PC-9 (cell line): ENCODE measurements around the gene SGCD. TPM values are rescaled to one million over a fixed set of nuclear protein-coding genes. Genes with fewer than 3 reads are reported as not detected.

Experiments
- BruUV-seq: library from RNA; stranded (reverse); fragments of 400-500 nt; replicated peaks from 2 replicates; lab custom pipeline; 2021; lab: Mats Ljungman, UMichigan
- CTCF ChIA-PET: fragments of 300-600 bp; sonication (Branson Sonifier 250); formaldehyde crosslinking; loops from one replicate; lab custom pipeline; 2022; ENCODE audit warnings: antibody characterized with exemption; lab: Charles Lee
- POLR2A ChIA-PET: fragments of 300-600 bp; sonication (Branson Sonifier 250); formaldehyde crosslinking; loops from one replicate; lab custom pipeline; 2022; ENCODE audit warnings: antibody characterized with exemption; ENCODE audit not compliant: unreplicated experiment; lab: Charles Lee
- DNase-seq, 2 experiments: peaks; one replicate each; pipeline versions ENCODE4 v3.0.0 to v3.0.0-alpha.2; 2015 to 2022; ENCODE audit warnings: mixed read lengths in 1 of 2
- H2AFZ ChIP-seq: fragments of 200-600 bp; sonication (generic); 2 replicates; pipeline ENCODE4 v1.8.1; 2017; ENCODE audit warnings: antibody characterized with exemption
- H3F3A ChIP-seq: fragments of 200-600 bp; sonication (generic); 2 replicates; pipeline ENCODE4 v1.8.1; 2017; ENCODE audit warnings: antibody characterized with exemption, mild to moderate bottlenecking, low read depth; ENCODE audit not compliant: insufficient read depth
- H3K27ac ChIP-seq: fragments of 200-600 bp; sonication (generic); 2 replicates; pipeline ENCODE4 v1.6.1; 2016; ENCODE audit warnings: mixed run types
- H3K27me3 ChIP-seq: fragments of 200-600 bp; sonication (generic); 2 replicates; pipeline ENCODE4 v1.6.1; 2016; ENCODE audit warnings: low read depth, mixed run types; ENCODE audit not compliant: insufficient read depth
- H3K36me3 ChIP-seq: fragments of 200-600 bp; sonication (generic); 2 replicates; pipeline ENCODE4 v1.6.1; 2016; ENCODE audit warnings: low read depth, mixed run types
- H3K4me1 ChIP-seq: fragments of 200-600 bp; sonication (generic); replicated peaks from 2 replicates; pipeline ENCODE4 v1.6.1; 2016; ENCODE audit warnings: mixed run types; ENCODE audit not compliant: insufficient read depth
- H3K4me2 ChIP-seq: fragments of 200-600 bp; sonication (generic); 2 replicates; pipeline ENCODE4 v1.6.1; 2017; ENCODE audit warnings: mixed run types
- H3K4me3 ChIP-seq: fragments of 200-600 bp; sonication (generic); 2 replicates; pipeline ENCODE4 v1.6.1; 2016; ENCODE audit warnings: mixed run types
- H3K79me2 ChIP-seq: fragments of 200-600 bp; sonication (generic); 2 replicates; pipeline ENCODE4 v1.6.1; 2017; ENCODE audit warnings: low read depth, mixed run types
- H3K9me2 ChIP-seq: fragments of 200-600 bp; sonication (generic); 2 replicates; pipeline ENCODE4 v1.8.1; 2017; ENCODE audit warnings: mild to moderate bottlenecking; ENCODE audit not compliant: insufficient read depth
- H3K9me3 ChIP-seq: fragments of 200-600 bp; sonication (generic); 2 replicates; pipeline ENCODE4 v1.8.1; 2016; ENCODE audit warnings: low read depth; ENCODE audit not compliant: insufficient read depth
- H4K20me1 ChIP-seq: fragments of 200-600 bp; sonication (generic); 2 replicates; pipeline ENCODE4 v1.8.1; 2017; ENCODE audit not compliant: insufficient read depth
- EZH2 ChIP-seq: fragments of 200-600 bp; sonication (generic); IDR thresholded peaks from 2 replicates; pipeline ENCODE4 v1.8.0; 2017; ENCODE audit warnings: antibody characterized with exemption, low read depth
- intact Hi-C: fragments of 100-400 bp; cut with micrococcal nuclease; formaldehyde crosslinking; loops from one replicate; pipeline ENCODE4 v1.10.0; 2022; ENCODE audit not compliant: unreplicated experiment
- total RNA-seq: library from RNA; stranded (reverse); gene quantifications from 2 replicates; pipeline ENCODE4 v1.2.3, GENCODE V29; 2021
- TF ChIP-seq, protein P1 (sequence below): fragments of 200-600 bp; sonication (generic); conservative IDR thresholded peaks from 2 replicates; pipeline ENCODE4 v1.6.1; 2017; ENCODE audit warnings: mixed run types, antibody characterized with exemption, mild to moderate bottlenecking, moderate library complexity

The SGCD gene
- total RNA-seq, 1 experiment from 2014 or later: not detected

DNA sequence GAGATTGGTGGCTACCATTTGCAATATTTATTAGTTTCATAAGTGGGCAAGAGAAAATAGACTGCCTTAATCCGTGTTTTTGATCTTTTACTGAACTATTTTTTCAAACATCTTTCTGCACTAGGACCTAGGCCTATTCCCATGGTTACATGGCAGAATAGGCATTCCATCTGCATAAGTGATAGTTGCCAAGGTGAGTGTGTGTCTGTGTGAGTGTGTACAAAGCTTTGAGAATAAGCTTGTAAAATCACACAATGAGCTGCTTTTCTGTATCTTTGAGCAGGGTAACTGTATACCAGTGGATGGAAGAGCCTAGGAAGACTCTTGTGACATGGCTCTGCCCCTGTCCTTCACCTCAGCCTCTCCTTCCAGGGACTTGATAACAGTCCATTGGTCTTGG is 92.7 kb downstream of the SGCD start:
- TF ChIP-seq, protein P1, sequence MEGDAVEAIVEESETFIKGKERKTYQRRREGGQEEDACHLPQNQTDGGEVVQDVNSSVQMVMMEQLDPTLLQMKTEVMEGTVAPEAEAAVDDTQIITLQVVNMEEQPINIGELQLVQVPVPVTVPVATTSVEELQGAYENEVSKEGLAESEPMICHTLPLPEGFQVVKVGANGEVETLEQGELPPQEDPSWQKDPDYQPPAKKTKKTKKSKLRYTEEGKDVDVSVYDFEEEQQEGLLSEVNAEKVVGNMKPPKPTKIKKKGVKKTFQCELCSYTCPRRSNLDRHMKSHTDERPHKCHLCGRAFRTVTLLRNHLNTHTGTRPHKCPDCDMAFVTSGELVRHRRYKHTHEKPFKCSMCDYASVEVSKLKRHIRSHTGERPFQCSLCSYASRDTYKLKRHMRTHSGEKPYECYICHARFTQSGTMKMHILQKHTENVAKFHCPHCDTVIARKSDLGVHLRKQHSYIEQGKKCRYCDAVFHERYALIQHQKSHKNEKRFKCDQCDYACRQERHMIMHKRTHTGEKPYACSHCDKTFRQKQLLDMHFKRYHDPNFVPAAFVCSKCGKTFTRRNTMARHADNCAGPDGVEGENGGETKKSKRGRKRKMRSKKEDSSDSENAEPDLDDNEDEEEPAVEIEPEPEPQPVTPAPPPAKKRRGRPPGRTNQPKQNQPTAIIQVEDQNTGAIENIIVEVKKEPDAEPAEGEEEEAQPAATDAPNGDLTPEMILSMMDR: no peak
- TF ChIP-seq EZH2: no peak
- no peaks in the 10 kb centered on the region for H3K9me2 ChIP-seq
- no peaks in the 10 kb centered on the region for H3F3A ChIP-seq
- ChIA-PET CTCF (no interaction called here), POLR2A (no interaction called here)
- no peaks in the 10 kb centered on the region for H3K27me3 ChIP-seq
- no peak for DNase-seq
- BruUV-seq: no TSS peak
- H4K20me1 ChIP-seq: no peaks in the 10 kb centered on the region
- no peak overlapping the region for H2AFZ ChIP-seq
- intact Hi-C loops: no loop called here
- no peaks in the 10 kb centered on the region for H3K4me1 ChIP-seq
- H3K36me3 ChIP-seq: no peaks in the 10 kb centered on the region
- no peak overlapping the region for H3K27ac ChIP-seq
- no peak overlapping the region for H3K4me2 ChIP-seq
- H3K4me3 ChIP-seq: no peak overlapping the region
- H3K79me2 ChIP-seq: no peaks in the 10 kb centered on the region
- H3K9me3 ChIP-seq: no peaks in the 10 kb centered on the region

DNA sequence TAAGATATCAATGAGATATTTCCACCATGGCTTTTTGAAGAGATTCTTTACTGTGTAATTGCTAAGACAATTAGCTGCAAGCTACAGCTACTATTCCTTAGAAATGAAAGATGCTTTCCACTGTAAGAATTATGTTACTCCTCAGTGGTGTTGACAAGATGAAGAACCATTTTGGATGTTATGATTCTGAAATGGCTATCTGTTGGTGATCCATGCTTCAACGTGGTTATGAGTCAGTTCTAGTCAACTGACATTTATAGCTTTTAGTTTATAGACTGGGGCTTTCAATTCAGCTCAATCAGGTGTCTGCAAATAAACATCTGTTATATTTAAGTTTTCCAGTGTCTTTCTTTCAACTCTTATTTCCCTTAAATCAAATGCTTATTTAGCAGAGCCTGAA is 93.7 kb downstream of the SGCD start:
- H2AFZ ChIP-seq: no peak overlapping the region
- H3K9me2 ChIP-seq: no peaks in the 10 kb centered on the region
- no peaks in the 10 kb centered on the region for H3K79me2 ChIP-seq
- H3K9me3 ChIP-seq: no peaks in the 10 kb centered on the region
- no TSS peak for BruUV-seq
- POLR2A ChIA-PET: no interaction called here
- no peak overlapping the region for H3K4me2 ChIP-seq
- intact Hi-C loops: no loop called here
- H3K36me3 ChIP-seq: no peaks in the 10 kb centered on the region
- H3K4me1 ChIP-seq: no peaks in the 10 kb centered on the region
- no peak for DNase-seq
- H4K20me1 ChIP-seq: no peaks in the 10 kb centered on the region
- no peak overlapping the region for H3K27ac ChIP-seq
- no peak overlapping the region for H3K4me3 ChIP-seq
- CTCF ChIA-PET: no interaction called here
- no peaks in the 10 kb centered on the region for H3K27me3 ChIP-seq
- TF ChIP-seq EZH2: no peak
- TF ChIP-seq, protein P1: no peak
- H3F3A ChIP-seq: no peaks in the 10 kb centered on the region

DNA sequence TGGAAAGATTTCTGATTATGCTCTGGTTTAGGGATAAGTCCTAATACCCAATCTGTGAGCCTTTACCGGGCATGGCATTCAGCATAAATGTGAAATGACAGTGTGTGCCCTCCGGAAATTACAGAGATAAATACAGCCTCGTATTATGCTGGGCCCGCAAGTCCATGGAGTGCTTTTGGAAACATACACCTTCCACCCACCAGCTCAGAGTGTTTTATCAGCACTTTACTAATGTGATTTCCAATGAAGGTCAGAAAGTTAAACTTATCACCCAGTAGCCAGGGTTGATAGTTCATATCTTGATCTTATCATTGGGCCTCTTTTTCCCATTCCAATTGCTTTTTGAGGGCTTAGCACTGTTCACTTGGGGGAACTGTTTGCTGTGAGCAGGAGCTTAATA is 94.8 kb downstream of the SGCD start:
- H3K4me3 ChIP-seq: no peak overlapping the region
- intact Hi-C loops: no loop called here
- no peak overlapping the region for H3K27ac ChIP-seq
- H3K9me2 ChIP-seq: no peaks in the 10 kb centered on the region
- H3K4me2 ChIP-seq: no peak overlapping the region
- DNase-seq: no peak
- no peaks in the 10 kb centered on the region for H3K27me3 ChIP-seq
- H4K20me1 ChIP-seq: no peaks in the 10 kb centered on the region
- TF ChIP-seq EZH2: no peak
- TF ChIP-seq, protein P1: no peak
- no peaks in the 10 kb centered on the region for H3K79me2 ChIP-seq
- no peak overlapping the region for H2AFZ ChIP-seq
- H3K36me3 ChIP-seq: no peaks in the 10 kb centered on the region
- no peaks in the 10 kb centered on the region for H3K4me1 ChIP-seq
- POLR2A ChIA-PET: no interaction called here
- CTCF ChIA-PET: no interaction called here
- H3F3A ChIP-seq: no peaks in the 10 kb centered on the region
- H3K9me3 ChIP-seq: no peaks in the 10 kb centered on the region
- BruUV-seq: no TSS peak
